Chondrocyte (in vitro differentiated cells): ENCODE results near the gene TAS1R2. TPM values are rescaled to one million over a fixed set of nuclear protein-coding genes. Genes with fewer than 3 reads are reported as not detected.

Experiments used
- DNase-seq: peaks from one replicate; pipeline ENCODE4 v3.0.0; 2021; ENCODE audit warnings: mixed read lengths, low spot score
- H3K27ac Mint-ChIP-seq: one replicate; pipeline ENCODE4 v1.8.0; 2021; ENCODE audit warnings: mild to moderate bottlenecking, moderate library complexity, mixed read lengths; ENCODE audit not compliant: unreplicated experiment
- H3K27me3 Mint-ChIP-seq: 2 replicates; pipeline ENCODE4 v1.8.0; 2021; ENCODE audit warnings: low read depth, mixed read lengths
- H3K36me3 Mint-ChIP-seq: 2 replicates; pipeline ENCODE4 v1.8.0; 2021; ENCODE audit warnings: low read depth, mixed read lengths
- H3K4me1 Mint-ChIP-seq: 2 replicates; pipeline ENCODE4 v1.8.0; 2021; ENCODE audit warnings: low read depth, mild to moderate bottlenecking, mixed read lengths
- H3K4me3 Mint-ChIP-seq: one replicate; pipeline ENCODE4 v1.8.0; 2021; ENCODE audit warnings: mild to moderate bottlenecking, moderate library complexity, mixed read lengths; ENCODE audit not compliant: unreplicated experiment
- H3K9me3 Mint-ChIP-seq: 2 replicates; pipeline ENCODE4 v1.8.0; 2021; ENCODE audit warnings: low read depth, mixed read lengths
- CTCF ChIP-seq: fragments of 200-600 bp; sonication (generic); IDR thresholded peaks from 2 replicates; pipeline ENCODE4 v1.5.0; 2021; ENCODE audit warnings: antibody characterized with exemption, mild to moderate bottlenecking, moderate library complexity
- long read RNA-seq: library from polyadenylated mRNA; stranded (forward); transcript quantifications from one replicate; pipeline ENCODE4 v2.0.0, GENCODE V29; 2021
- total RNA-seq: library from RNA; stranded (reverse); gene quantifications from 3 replicates; pipeline ENCODE4 v1.2.1, GENCODE V29; 2021

TAS1R2 gene
- not detected in 3 replicates for total RNA-seq
- long read RNA-seq = 0 reads

- H3K27ac Mint-ChIP-seq = no peak within 1 kb of the TSS
- peaks cover 23% of the 10 kb centered on the region for H3K27me3 Mint-ChIP-seq
- no peaks in the 10 kb centered on the region for H3K9me3 Mint-ChIP-seq
- no peak for DNase-seq
- H3K36me3 Mint-ChIP-seq = no peaks in the 10 kb centered on the region
- no peak for TF ChIP-seq CTCF
- no peak within 1 kb of the TSS for H3K4me3 Mint-ChIP-seq
- H3K4me1 Mint-ChIP-seq = no peaks in the 10 kb centered on the region
Measured at GRCh38 chr1:18859560-18859959, at the start of gene TAS1R2. TAS1R2 (minus strand) TSS chr1:18859660; CDS start chr1:18859660, 0 bp downstream.

DNA sequence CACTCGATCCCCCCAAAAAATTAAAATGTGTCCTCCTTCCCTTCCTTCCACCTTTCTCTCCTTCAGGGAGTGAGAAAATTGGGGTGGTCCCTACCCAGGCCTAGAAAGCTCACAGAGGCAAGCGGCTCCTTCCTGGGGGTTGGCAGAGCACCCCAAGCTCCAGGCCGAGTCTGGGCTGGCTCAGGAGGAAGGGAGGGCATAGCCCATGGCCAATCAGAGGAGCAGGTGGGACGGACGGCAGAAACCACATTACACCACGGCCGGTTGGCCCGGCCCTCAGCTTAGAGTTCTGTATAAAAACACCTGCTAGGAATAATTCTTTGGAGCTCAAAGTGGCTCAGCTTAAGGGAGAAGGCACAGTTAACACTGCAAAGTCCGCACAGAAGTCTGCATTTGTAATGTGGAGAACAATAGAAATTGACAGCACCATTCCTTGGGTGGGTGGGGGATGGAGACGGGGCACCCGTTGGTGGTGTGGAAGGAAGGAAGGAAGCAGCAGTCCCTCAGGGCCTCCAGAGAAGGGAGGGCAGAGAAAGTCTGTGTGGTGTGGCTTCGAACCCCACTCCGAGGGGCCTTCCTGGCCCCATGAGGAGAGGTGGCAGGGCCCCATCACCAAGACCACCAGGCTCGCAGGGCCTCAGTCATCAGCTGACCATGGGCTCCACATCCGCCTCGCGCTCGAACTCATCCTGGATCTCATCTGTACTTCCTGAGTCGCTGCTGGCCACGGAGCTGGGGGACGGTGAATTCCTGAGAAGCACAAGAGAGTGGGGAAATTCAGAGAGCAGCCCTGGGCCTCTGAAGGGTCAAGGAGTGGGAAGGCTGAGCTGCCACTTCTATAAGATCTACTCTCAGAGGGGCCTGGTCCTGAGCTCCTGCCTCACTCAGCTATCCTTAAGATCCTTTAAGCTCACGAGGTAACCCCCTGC, 48.7 kb upstream of the TAS1R2 start:
- H3K27ac Mint-ChIP-seq = no peak overlapping the region
- H3K9me3 Mint-ChIP-seq = no peaks in the 10 kb centered on the region
- no peak for TF ChIP-seq CTCF
- no peak for DNase-seq
- H3K36me3 Mint-ChIP-seq = peaks cover 12% of the 10 kb centered on the region
- peaks cover 11% of the 10 kb centered on the region for H3K4me1 Mint-ChIP-seq
- H3K27me3 Mint-ChIP-seq = no peaks in the 10 kb centered on the region
- H3K4me3 Mint-ChIP-seq = no peak overlapping the region

DNA sequence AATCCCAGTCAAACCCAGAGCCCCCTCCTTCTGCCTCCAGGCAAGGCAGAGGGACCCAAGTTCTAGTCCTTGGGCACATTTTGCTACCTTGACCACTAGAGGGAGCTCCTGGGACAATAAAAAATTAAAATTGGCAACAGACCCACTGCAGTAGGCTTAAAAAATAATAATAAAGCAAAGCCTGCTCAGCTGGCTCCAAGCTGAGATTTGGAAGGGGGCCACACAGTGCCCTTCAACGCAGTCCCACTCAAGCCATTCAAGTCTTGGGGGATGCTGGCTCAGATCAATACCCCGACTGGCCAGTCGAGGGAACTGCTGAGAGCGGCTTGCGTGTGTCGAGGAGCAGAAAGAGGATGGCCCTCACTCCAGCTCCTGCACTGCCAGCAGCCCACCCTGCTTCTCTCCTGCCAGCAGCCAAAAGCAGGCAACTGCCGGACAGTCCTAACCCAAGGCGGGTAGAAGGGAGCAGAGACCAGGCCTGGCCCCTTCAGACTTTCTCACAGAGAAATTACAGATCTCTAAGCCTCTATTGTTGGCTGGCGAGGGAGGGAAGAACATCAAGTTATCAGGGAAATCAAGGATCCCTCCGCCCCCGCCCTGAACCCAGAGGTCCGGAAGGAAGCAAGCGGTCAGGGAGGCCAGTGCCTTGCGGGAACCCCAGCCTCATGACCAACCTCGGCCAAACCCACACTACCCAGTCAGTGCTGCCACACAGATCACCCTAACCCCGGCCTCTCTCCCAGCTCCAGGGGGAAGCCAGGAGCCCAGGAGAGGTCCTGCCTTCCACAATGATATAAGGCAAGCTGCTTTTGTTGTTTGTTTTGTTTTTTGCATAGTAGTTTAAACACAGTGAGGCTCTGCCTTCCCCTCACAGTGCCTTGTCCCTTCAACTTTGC, 47.8 kb upstream of the TAS1R2 start:
- Mint-ChIP-seq H3K4me1 (peaks cover 10% of the 10 kb centered on the region), H3K4me3 (no peak overlapping the region), H3K9me3 (no peaks in the 10 kb centered on the region), H3K36me3 (peaks cover 12% of the 10 kb centered on the region), H3K27me3 (no peaks in the 10 kb centered on the region), H3K27ac (no peak overlapping the region)
- peak; percentile 99 for TF ChIP-seq CTCF
- no peak for DNase-seq

- Mint-ChIP-seq H3K27me3 (no peaks in the 10 kb centered on the region), H3K27ac (peak overlapping the region; percentile 98), H3K4me3 (peak overlapping the region; percentile 96), H3K4me1 (peaks cover 18% of the 10 kb centered on the region), H3K36me3 (peaks cover 2% of the 10 kb centered on the region), H3K9me3 (no peaks in the 10 kb centered on the region)
- no peak for TF ChIP-seq CTCF
- DNase-seq = no peak
Measured at GRCh38 chr1:18903291-18903756, 43.9 kb upstream of the TAS1R2 start.
